Measurements from ENCODE around the gene SPSB4. TPM values are rescaled to one million over a fixed set of nuclear protein-coding genes. Genes with fewer than 3 reads are reported as not detected.
"Not testable (repeated sequence)": the region's sequence is repeated elsewhere in the genome, so short reads cannot be mapped to it uniquely, and the experiment has no call there.

Gene SPSB4
- total RNA-seq, 4 donors from 2014 or later: 0.14 TPM; not detected in 3

- intact Hi-C loops (cut with DNase I; ENCODE audit: low total_unique reads) (no loop called here), in situ Hi-C loops (cut with MboI; ENCODE audit: low pct_ligation_motif_present in 1 of 4, low pct_unique_long_range_greater_than_20kb in 1 of 4, low sequenced_read_pairs in 3 of 4) (loop anchor here (5.0 to 25.0 kb wide), 4 partner anchors 100 to 183 kb away; no protein-coding TSS in a partner anchor)
- H3K27me3 ChIP-seq: peaks cover 4% of the 10 kb centered on the region
- H3K4me3 ChIP-seq: no peak overlapping the region
- DNase-seq: no peak
- H3K9me3 ChIP-seq: no peaks in the 10 kb centered on the region
- 50 to 83% methylated on average over 1 to 4 of the region's 4 CpGs for WGBS, 2 donors (ENCODE audit: low coverage in 1 of 2)
- no peak overlapping the region for H3K27ac ChIP-seq
- no peak for TF ChIP-seq EP300 (IDR thresholded peaks at IDR 0.05; ENCODE audit: low read depth)
- no peaks in the 10 kb centered on the region for H3K36me3 ChIP-seq
- no peaks in the 10 kb centered on the region for H3K4me1 ChIP-seq
These were observed 39.2 kb upstream of the SPSB4 start for GRCh38 chr3:141011997-141012262.

GRCh38 chr3:141012571-141012970 lies 38.6 kb upstream of the SPSB4 start:
- no peaks in the 10 kb centered on the region for H3K36me3 ChIP-seq
- H3K9me3 ChIP-seq: no peaks in the 10 kb centered on the region
- no peak for DNase-seq
- no peak overlapping the region for H3K27ac ChIP-seq
- WGBS, 2 donors (ENCODE audit: low coverage in 1 of 2): 92 to 100% methylated on average over 1 to 2 of the region's 2 CpGs
- TF ChIP-seq EP300 (IDR thresholded peaks at IDR 0.05; ENCODE audit: low read depth) (no peak), POLR2AphosphoS5 (IDR thresholded peaks at IDR 0.05) (no peak), CTCF (IDR thresholded peaks at IDR 0.05) (no peak), POLR2A (IDR thresholded peaks at IDR 0.05) (no peak)
- peaks cover 4% of the 10 kb centered on the region for H3K27me3 ChIP-seq
- in situ Hi-C loops (cut with MboI; ENCODE audit: low pct_ligation_motif_present in 1 of 4, low pct_unique_long_range_greater_than_20kb in 1 of 4, low sequenced_read_pairs in 3 of 4): loop anchor here (5.0 to 25.0 kb wide), 4 partner anchors 100 to 182 kb away; no protein-coding TSS in a partner anchor
- H3K4me3 ChIP-seq: no peak overlapping the region
- intact Hi-C loops (cut with DNase I; ENCODE audit: low total_unique reads): no loop called here
- H3K4me1 ChIP-seq: no peaks in the 10 kb centered on the region

- intact Hi-C loops (cut with DNase I; ENCODE audit: low total_unique reads): no loop called here
- in situ Hi-C loops (cut with MboI; ENCODE audit: low pct_ligation_motif_present in 1 of 4, low pct_unique_long_range_greater_than_20kb in 1 of 4, low sequenced_read_pairs in 3 of 4): loop anchor here in 3 of 4 donors (10.0 to 25.0 kb wide), 3 partner anchors 97 to 179 kb away; no protein-coding TSS in a partner anchor
- no peaks in the 10 kb centered on the region for H3K27me3 ChIP-seq
- no peaks in the 10 kb centered on the region for H3K9me3 ChIP-seq
- no peak for DNase-seq
- H3K4me3 ChIP-seq: no peak overlapping the region
- no peaks in the 10 kb centered on the region for H3K4me1 ChIP-seq
- 86 to 90% methylated on average over 2 to 3 of the region's 3 CpGs for WGBS, 2 donors (ENCODE audit: low coverage in 1 of 2)
- H3K36me3 ChIP-seq: no peaks in the 10 kb centered on the region
- no peak for TF ChIP-seq CTCF (IDR thresholded peaks at IDR 0.05)
- TF ChIP-seq EP300 (IDR thresholded peaks at IDR 0.05; ENCODE audit: low read depth): no peak
- TF ChIP-seq POLR2AphosphoS5 (IDR thresholded peaks at IDR 0.05): no peak
- no peak for TF ChIP-seq POLR2A (IDR thresholded peaks at IDR 0.05)
- H3K27ac ChIP-seq: no peak overlapping the region
These were observed 35.7 kb upstream of the SPSB4 start for GRCh38 chr3:141015481-141015880.

GRCh38 chr3:141017366-141018322 lies 33.5 kb upstream of the SPSB4 start:
- intact Hi-C loops (cut with DNase I; ENCODE audit: low total_unique reads); H3K9me3 ChIP-seq; H3K36me3 ChIP-seq; DNase-seq; H3K27me3 ChIP-seq; H3K4me1 ChIP-seq; H3K27ac ChIP-seq; H3K4me3 ChIP-seq: not testable (repeated sequence)
- in situ Hi-C loops (cut with MboI; ENCODE audit: low pct_ligation_motif_present in 1 of 4, low pct_unique_long_range_greater_than_20kb in 1 of 4, low sequenced_read_pairs in 3 of 4): loop anchor here in 3 of 4 donors (10.0 to 25.0 kb wide), 3 partner anchors 95 to 177 kb away; no protein-coding TSS in a partner anchor
- 62 to 75% methylated on average over 14 to 20 of the region's 23 CpGs for whole genome bisulfite sequencing, 2 donors (ENCODE audit: low coverage in 1 of 2)

- Histone ChIP-seq H3K4me1 (no peaks in the 10 kb centered on the region), H3K9me3 (no peaks in the 10 kb centered on the region), H3K4me3 (no peak overlapping the region), H3K27me3 (no peaks in the 10 kb centered on the region), H3K27ac (no peak overlapping the region), H3K36me3 (no peaks in the 10 kb centered on the region)
- in situ Hi-C loops (cut with MboI; ENCODE audit: low pct_ligation_motif_present in 1 of 4, low pct_unique_long_range_greater_than_20kb in 1 of 4, low sequenced_read_pairs in 3 of 4): loop anchor here in 3 of 4 donors (10.0 to 25.0 kb wide), 3 partner anchors 93 to 176 kb away; no protein-coding TSS in a partner anchor
- 96% methylated on average over 18 of the region's 19 CpGs; no CpG with 5 or more reads in 1 of the 2 donors for WGBS, 2 donors (ENCODE audit: low coverage in 1 of 2)
- intact Hi-C loops (cut with DNase I; ENCODE audit: low total_unique reads): no loop called here
- no peak for DNase-seq
- TF ChIP-seq CTCF (IDR thresholded peaks at IDR 0.05) (no peak), POLR2A (IDR thresholded peaks at IDR 0.05) (no peak), POLR2AphosphoS5 (IDR thresholded peaks at IDR 0.05) (no peak), EP300 (IDR thresholded peaks at IDR 0.05; ENCODE audit: low read depth) (no peak)
These were observed 31.9 kb upstream of the SPSB4 start for GRCh38 chr3:141019244-141019643.

Data from transverse colon (tissue), 4 donors.